SK-N-MC (cell line): ENCODE results near the gene B3GAT1.

ENCODE experiments used
- DNase-seq: peaks from one replicate; pipeline ENCODE4 v3.0.0-alpha.2; 2011; ENCODE audit warnings: low read depth, low spot score
- H3K27ac ChIP-seq: fragments of 200-600 bp; sonication (generic); 2 replicates; pipeline ENCODE4 v1.5.1; 2016; ENCODE audit warnings: mixed run types
- H3K36me3 ChIP-seq: fragments of 200-600 bp; sonication (generic); 2 replicates; pipeline ENCODE4 v1.6.1; 2017; ENCODE audit warnings: antibody characterized with exemption, low read length, mixed read lengths; ENCODE audit not compliant: insufficient read depth
- H3K4me3 ChIP-seq: fragments of 200-600 bp; sonication (generic); 2 replicates; pipeline ENCODE4 v1.5.1; 2016
- H3K9ac ChIP-seq: fragments of 200-600 bp; sonication (generic); 2 replicates; pipeline ENCODE4 v1.8.0; 2017; ENCODE audit warnings: mixed run types, mixed read lengths; ENCODE audit not compliant: insufficient read length
- H3K9me3 ChIP-seq: fragments of 200-600 bp; sonication (generic); 2 replicates; pipeline ENCODE4 v1.6.1; 2017; ENCODE audit warnings: low read depth, mild to moderate bottlenecking, antibody characterized with exemption, low read length, moderate library complexity, mixed read lengths
- EZH2 ChIP-seq: fragments of 200-600 bp; sonication (generic); IDR thresholded peaks from one replicate; pipeline ENCODE4 v1.6.1; 2017; ENCODE audit warnings: antibody characterized with exemption
- FOXP2 ChIP-seq: optimal IDR thresholded peaks from 2 replicates; pipeline ENCODE3; 2011; ENCODE audit warnings: mild to moderate bottlenecking, moderate library complexity; ENCODE audit not compliant: insufficient read depth; ENCODE audit errors: extremely low read length, control extremely low read depth
- POLR2AphosphoS5 ChIP-seq: IDR thresholded peaks from 2 replicates; pipeline ENCODE4 v1.6.1; 2012; ENCODE audit warnings: mild to moderate bottlenecking, low read depth, low read length, borderline replicate concordance

B3GAT1 gene

GRCh38 chr11:134399996-134400395 is 12.0 kb downstream of the B3GAT1 start:
- no peak overlapping the region for H3K4me3 ChIP-seq
- no peaks in the 10 kb centered on the region for H3K36me3 ChIP-seq
- no peaks in the 10 kb centered on the region for H3K9me3 ChIP-seq
- H3K9ac ChIP-seq: no peak overlapping the region
- TF ChIP-seq EZH2 (no peak), FOXP2 (no peak), POLR2AphosphoS5 (no peak)
- DNase-seq: no peak
- H3K27ac ChIP-seq: no peak overlapping the region

GRCh38 chr11:134399293-134399654 is 12.8 kb downstream of the B3GAT1 start:
- TF ChIP-seq FOXP2 (no peak), POLR2AphosphoS5 (no peak), EZH2 (no peak)
- Histone ChIP-seq H3K9me3 (no peaks in the 10 kb centered on the region), H3K4me3 (no peak overlapping the region), H3K27ac (no peak overlapping the region), H3K9ac (no peak overlapping the region), H3K36me3 (no peaks in the 10 kb centered on the region)
- DNase-seq: no peak

- TF ChIP-seq FOXP2 (no peak), EZH2 (no peak), POLR2AphosphoS5 (no peak)
- no peak overlapping the region for H3K9ac ChIP-seq
- no peaks in the 10 kb centered on the region for H3K36me3 ChIP-seq
- H3K9me3 ChIP-seq: no peaks in the 10 kb centered on the region
- H3K27ac ChIP-seq: no peak overlapping the region
- no peak for DNase-seq
- no peak overlapping the region for H3K4me3 ChIP-seq
Measured at GRCh38 chr11:134398644-134399292, 13.3 kb downstream of the B3GAT1 start.

GRCh38 chr11:134398079-134398444 is 14.0 kb downstream of the B3GAT1 start:
- H3K36me3 ChIP-seq: no peaks in the 10 kb centered on the region
- no peak for TF ChIP-seq POLR2AphosphoS5
- TF ChIP-seq EZH2: no peak
- no peak for TF ChIP-seq FOXP2
- no peak overlapping the region for H3K4me3 ChIP-seq
- no peak for DNase-seq
- no peak overlapping the region for H3K27ac ChIP-seq
- H3K9me3 ChIP-seq: no peaks in the 10 kb centered on the region
- H3K9ac ChIP-seq: no peak overlapping the region

GRCh38 chr11:134397304-134398078 is 14.6 kb downstream of the B3GAT1 start:
- Histone ChIP-seq H3K27ac (no peak overlapping the region), H3K9me3 (no peaks in the 10 kb centered on the region), H3K4me3 (no peak overlapping the region), H3K9ac (no peak overlapping the region), H3K36me3 (no peaks in the 10 kb centered on the region)
- DNase-seq: no peak
- TF ChIP-seq EZH2 (no peak), FOXP2 (no peak), POLR2AphosphoS5 (no peak)

GRCh38 chr11:134395002-134395401 is 17.0 kb downstream of the B3GAT1 start:
- TF ChIP-seq FOXP2 (no peak), EZH2 (no peak), POLR2AphosphoS5 (no peak)
- Histone ChIP-seq H3K4me3 (no peak overlapping the region), H3K9me3 (no peaks in the 10 kb centered on the region), H3K36me3 (no peaks in the 10 kb centered on the region), H3K27ac (no peak overlapping the region), H3K9ac (no peak overlapping the region)
- no peak for DNase-seq

GRCh38 chr11:134394311-134394710 is 17.7 kb downstream of the B3GAT1 start:
- H3K36me3 ChIP-seq: no peaks in the 10 kb centered on the region
- no peak for DNase-seq
- no peak for TF ChIP-seq FOXP2
- TF ChIP-seq EZH2: no peak
- no peak for TF ChIP-seq POLR2AphosphoS5
- H3K9me3 ChIP-seq: no peaks in the 10 kb centered on the region
- H3K9ac ChIP-seq: no peak overlapping the region
- no peak overlapping the region for H3K4me3 ChIP-seq
- no peak overlapping the region for H3K27ac ChIP-seq

GRCh38 chr11:134393638-134394037 is 18.4 kb downstream of the B3GAT1 start:
- Histone ChIP-seq H3K9me3 (no peaks in the 10 kb centered on the region), H3K36me3 (no peaks in the 10 kb centered on the region), H3K4me3 (no peak overlapping the region), H3K27ac (no peak overlapping the region), H3K9ac (no peak overlapping the region)
- no peak for TF ChIP-seq POLR2AphosphoS5
- no peak for TF ChIP-seq EZH2
- no peak for TF ChIP-seq FOXP2
- DNase-seq: no peak

- no peaks in the 10 kb centered on the region for H3K36me3 ChIP-seq
- TF ChIP-seq POLR2AphosphoS5 (no peak), FOXP2 (no peak), EZH2 (no peak)
- DNase-seq: no peak
- H3K4me3 ChIP-seq: no peak overlapping the region
- H3K9ac ChIP-seq: no peak overlapping the region
- H3K9me3 ChIP-seq: no peaks in the 10 kb centered on the region
- no peak overlapping the region for H3K27ac ChIP-seq
Measured at GRCh38 chr11:134392953-134393615, 19.0 kb downstream of the B3GAT1 start.
